ENCODE measurements around the gene GPR148. TPM values are rescaled to one million over a fixed set of nuclear protein-coding genes. Genes with fewer than 3 reads are reported as not detected.

The GPR148 gene
- polyA plus RNA-seq, 1 donor (not counting 4 experiments of a cell fraction or from before 2014, with no cell fraction given), result not detected

GRCh38 chr2:130754811-130755210 lies 25.9 kb downstream of the GPR148 start:
- Histone ChIP-seq H3K27ac (ENCODE audit: control insufficient read depth, insufficient read depth, low read length) (no peak overlapping the region), H3K9ac (ENCODE audit: control insufficient read depth, extremely low read depth, insufficient read depth, low read length) (no peak overlapping the region)
- dilution Hi-C loops (cut with MboI; ENCODE audit: extremely low pct_ligation_motif_present, low sequenced_read_pairs), result no loop called here

GRCh38 chr2:130755256-130756052 lies 26.6 kb downstream of the GPR148 start, which contains the start of gene AMER3:
Gene AMER3, plus strand, starts transcription at chr2:130755540. Its CDS starts 6,533 bp downstream, at chr2:130762073.
- Histone ChIP-seq H3K27me3 (ENCODE audit: control insufficient read depth, extremely low read depth, insufficient read depth, low read length) (peaks cover 38% of the 10 kb centered on the region), H3K27ac (ENCODE audit: control insufficient read depth, insufficient read depth, low read length) (no peak within 1 kb of the TSS), H3K79me2 (ENCODE audit: control insufficient read depth, insufficient read depth, low read length) (no peaks in the 10 kb centered on the region), H3K4me3 (ENCODE audit: control insufficient read depth in 2 of 3, extremely low read depth in 1 of 3, insufficient read depth in 2 of 3, low read depth in 1 of 3, low read length in 3 of 3) (peak within 1 kb of the TSS; percentile 1 to 42 (median 40)), H3K36me3 (ENCODE audit: control insufficient read depth in 2 of 2, extremely low read depth in 1 of 2, insufficient read depth in 2 of 2, low read length in 2 of 2) (no peaks in the 10 kb centered on the region), H3K9ac (ENCODE audit: control insufficient read depth, extremely low read depth, insufficient read depth, low read length) (no peak within 1 kb of the TSS), H4K20me1 (ENCODE audit: control insufficient read depth, extremely low read depth, insufficient read depth, low read length) (peaks cover 3% of the 10 kb centered on the region), H3K9me1 (ENCODE audit: control insufficient read depth, extremely low read depth, insufficient read depth, low read length) (no peaks in the 10 kb centered on the region), H3K4me2 (ENCODE audit: control insufficient read depth, extremely low read depth, insufficient read depth, low read depth, low read length) (peak within 1 kb of the TSS; percentile 28), H3K9me3 (ENCODE audit: control insufficient read depth, low read depth, low read length) (no peaks in the 10 kb centered on the region), H3K4me1 (ENCODE audit: control insufficient read depth, extremely low read depth, insufficient read depth, low read length) (no peaks in the 10 kb centered on the region), H2AFZ (ENCODE audit: control insufficient read depth, low read length) (no peak within 1 kb of the TSS)
- TF ChIP-seq CTCF (optimal IDR thresholded peaks at IDR 0.05 in 1 of 3, IDR thresholded peaks at IDR 0.05 in 1 of 3, conservative IDR thresholded peaks at IDR 0.05 in 1 of 3; ENCODE audit: extremely low read depth in 1 of 3, insufficient read depth in 2 of 3, low read length in 3 of 3), result no peak
- peak; percentile 65 for TF ChIP-seq EZH2 (IDR thresholded peaks at IDR 0.05; ENCODE audit: low read length)
- dilution Hi-C loops (cut with MboI; ENCODE audit: extremely low pct_ligation_motif_present, low sequenced_read_pairs), result no loop called here
- FAIRE-seq (no peak), DNase-seq (ENCODE audit: low read depth, low spot score) (no peak)

More at GRCh38 chr2:130754811-130755210, 25.9 kb downstream of the GPR148 start:
- H3K79me2 ChIP-seq (ENCODE audit: control insufficient read depth, insufficient read depth, low read length), result no peaks in the 10 kb centered on the region
- DNase-seq (ENCODE audit: low read depth, low spot score), result no peak
- H2AFZ ChIP-seq (ENCODE audit: control insufficient read depth, low read length), result no peak overlapping the region
- no peak overlapping the region for H3K4me3 ChIP-seq (ENCODE audit: control insufficient read depth in 2 of 3, extremely low read depth in 1 of 3, insufficient read depth in 2 of 3, low read depth in 1 of 3, low read length in 3 of 3)
- no peak overlapping the region for H3K4me2 ChIP-seq (ENCODE audit: control insufficient read depth, extremely low read depth, insufficient read depth, low read depth, low read length)
- H3K4me1 ChIP-seq (ENCODE audit: control insufficient read depth, extremely low read depth, insufficient read depth, low read length), result no peaks in the 10 kb centered on the region
- H4K20me1 ChIP-seq (ENCODE audit: control insufficient read depth, extremely low read depth, insufficient read depth, low read length), result no peaks in the 10 kb centered on the region
- H3K36me3 ChIP-seq (ENCODE audit: control insufficient read depth in 2 of 2, extremely low read depth in 1 of 2, insufficient read depth in 2 of 2, low read length in 2 of 2), result no peaks in the 10 kb centered on the region
- no peaks in the 10 kb centered on the region for H3K9me1 ChIP-seq (ENCODE audit: control insufficient read depth, extremely low read depth, insufficient read depth, low read length)
- H3K27me3 ChIP-seq (ENCODE audit: control insufficient read depth, extremely low read depth, insufficient read depth, low read length), result peaks cover 38% of the 10 kb centered on the region
- no peaks in the 10 kb centered on the region for H3K9me3 ChIP-seq (ENCODE audit: control insufficient read depth, low read depth, low read length)
- FAIRE-seq, result no peak
- TF ChIP-seq CTCF (optimal IDR thresholded peaks at IDR 0.05 in 1 of 3, IDR thresholded peaks at IDR 0.05 in 1 of 3, conservative IDR thresholded peaks at IDR 0.05 in 1 of 3; ENCODE audit: extremely low read depth in 1 of 3, insufficient read depth in 2 of 3, low read length in 3 of 3), result no peak
- no peak for TF ChIP-seq EZH2 (IDR thresholded peaks at IDR 0.05; ENCODE audit: low read length)
